HG02852 (cell line): Measurements from ENCODE around the gene AMOT.
"Not testable (repeated sequence)": the region's sequence is repeated elsewhere in the genome, so short reads cannot be mapped to it uniquely, and the experiment has no call there.

Source experiments
- ATAC-seq: cut with Tn5 transposase; IDR thresholded peaks from one replicate; pipeline ENCODE4 v1.9.1; 2021; ENCODE audit warnings: mild to moderate bottlenecking, moderate library complexity; ENCODE audit not compliant: unreplicated experiment

AMOT gene, protein sequence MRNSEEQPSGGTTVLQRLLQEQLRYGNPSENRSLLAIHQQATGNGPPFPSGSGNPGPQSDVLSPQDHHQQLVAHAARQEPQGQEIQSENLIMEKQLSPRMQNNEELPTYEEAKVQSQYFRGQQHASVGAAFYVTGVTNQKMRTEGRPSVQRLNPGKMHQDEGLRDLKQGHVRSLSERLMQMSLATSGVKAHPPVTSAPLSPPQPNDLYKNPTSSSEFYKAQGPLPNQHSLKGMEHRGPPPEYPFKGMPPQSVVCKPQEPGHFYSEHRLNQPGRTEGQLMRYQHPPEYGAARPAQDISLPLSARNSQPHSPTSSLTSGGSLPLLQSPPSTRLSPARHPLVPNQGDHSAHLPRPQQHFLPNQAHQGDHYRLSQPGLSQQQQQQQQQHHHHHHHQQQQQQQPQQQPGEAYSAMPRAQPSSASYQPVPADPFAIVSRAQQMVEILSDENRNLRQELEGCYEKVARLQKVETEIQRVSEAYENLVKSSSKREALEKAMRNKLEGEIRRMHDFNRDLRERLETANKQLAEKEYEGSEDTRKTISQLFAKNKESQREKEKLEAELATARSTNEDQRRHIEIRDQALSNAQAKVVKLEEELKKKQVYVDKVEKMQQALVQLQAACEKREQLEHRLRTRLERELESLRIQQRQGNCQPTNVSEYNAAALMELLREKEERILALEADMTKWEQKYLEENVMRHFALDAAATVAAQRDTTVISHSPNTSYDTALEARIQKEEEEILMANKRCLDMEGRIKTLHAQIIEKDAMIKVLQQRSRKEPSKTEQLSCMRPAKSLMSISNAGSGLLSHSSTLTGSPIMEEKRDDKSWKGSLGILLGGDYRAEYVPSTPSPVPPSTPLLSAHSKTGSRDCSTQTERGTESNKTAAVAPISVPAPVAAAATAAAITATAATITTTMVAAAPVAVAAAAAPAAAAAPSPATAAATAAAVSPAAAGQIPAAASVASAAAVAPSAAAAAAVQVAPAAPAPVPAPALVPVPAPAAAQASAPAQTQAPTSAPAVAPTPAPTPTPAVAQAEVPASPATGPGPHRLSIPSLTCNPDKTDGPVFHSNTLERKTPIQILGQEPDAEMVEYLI

DNA sequence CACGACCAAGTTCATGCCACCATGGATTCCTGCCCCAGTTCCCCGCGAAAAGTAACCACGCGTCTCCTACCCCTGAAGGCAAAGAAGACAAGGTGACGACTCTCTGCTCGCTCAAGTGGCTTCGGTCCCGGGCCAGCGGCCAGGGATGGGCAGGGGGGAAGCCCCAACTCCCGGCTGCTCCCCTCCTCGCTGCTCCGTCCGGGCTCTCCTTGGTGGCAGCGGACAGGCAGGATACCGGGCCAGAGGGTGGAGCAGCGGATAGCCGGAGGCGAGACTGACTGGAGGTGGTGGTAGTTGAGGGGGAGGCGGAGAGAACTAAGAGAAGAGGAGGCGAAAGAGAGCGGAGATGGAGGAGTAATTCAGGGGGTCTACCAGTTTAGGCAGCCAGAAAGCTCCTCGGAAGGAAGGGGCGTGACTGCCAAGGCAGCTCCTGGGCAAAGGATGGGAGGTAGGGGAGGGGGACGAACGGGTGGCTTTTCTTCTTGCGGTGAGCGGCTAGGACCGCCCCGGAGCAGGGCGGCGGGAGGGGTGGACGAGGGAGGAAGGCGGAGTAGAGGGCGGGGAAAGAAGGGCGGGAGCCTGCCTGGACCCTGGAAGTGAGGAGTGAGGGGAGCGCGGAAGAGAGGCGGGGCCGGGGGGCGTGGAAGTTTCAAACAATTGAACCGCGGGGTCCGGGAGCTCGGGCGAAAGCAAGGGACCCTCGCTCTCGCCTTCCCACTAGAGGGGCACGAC lies at the start of gene AMOT:
TSS of gene AMOT (minus strand) at position 450 of the 732 bp plus-strand sequence. CDS start 17,705 bp downstream, outside the sequence.
- ATAC-seq: peak; percentile 70

DNA sequence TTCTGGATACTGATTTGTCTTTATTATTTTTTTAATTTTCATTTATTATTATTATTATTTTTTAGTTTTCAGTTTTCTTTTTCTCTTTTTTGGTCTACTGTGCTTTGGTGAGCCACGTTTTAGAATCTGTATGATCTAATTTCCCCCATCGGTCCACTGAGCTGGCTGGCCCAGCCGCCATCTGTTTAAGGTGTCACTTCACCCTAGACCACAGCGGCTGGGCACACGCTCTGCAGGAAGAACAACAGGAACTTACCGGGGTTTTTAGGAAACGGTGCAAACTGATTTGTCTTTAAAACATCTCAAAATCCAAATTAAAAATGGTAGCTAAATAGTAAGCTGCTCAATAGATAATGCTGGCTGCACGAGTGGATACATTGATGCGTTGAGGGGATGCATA lies 48.8 kb upstream of the AMOT start:
- no peak for ATAC-seq

DNA sequence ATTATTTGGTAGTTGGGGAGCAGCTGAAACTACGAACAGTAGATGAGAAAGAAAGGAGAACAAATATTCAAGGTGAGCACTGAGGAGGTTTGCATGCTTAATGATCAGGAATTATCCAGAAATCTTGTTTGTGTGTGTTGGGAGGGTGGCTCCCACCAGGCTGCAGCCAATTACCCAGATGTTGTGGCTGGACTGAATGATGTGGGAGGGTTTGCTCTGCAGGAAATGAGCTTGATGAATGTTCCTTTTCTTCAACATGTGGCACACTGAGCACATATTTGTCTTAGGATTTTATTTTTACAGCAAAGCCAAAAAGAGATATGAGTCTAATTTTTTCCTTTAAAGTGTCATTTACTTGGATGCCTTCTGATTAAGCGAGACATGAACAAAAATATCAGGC lies 48.3 kb upstream of the AMOT start:
- ATAC-seq: no peak

DNA sequence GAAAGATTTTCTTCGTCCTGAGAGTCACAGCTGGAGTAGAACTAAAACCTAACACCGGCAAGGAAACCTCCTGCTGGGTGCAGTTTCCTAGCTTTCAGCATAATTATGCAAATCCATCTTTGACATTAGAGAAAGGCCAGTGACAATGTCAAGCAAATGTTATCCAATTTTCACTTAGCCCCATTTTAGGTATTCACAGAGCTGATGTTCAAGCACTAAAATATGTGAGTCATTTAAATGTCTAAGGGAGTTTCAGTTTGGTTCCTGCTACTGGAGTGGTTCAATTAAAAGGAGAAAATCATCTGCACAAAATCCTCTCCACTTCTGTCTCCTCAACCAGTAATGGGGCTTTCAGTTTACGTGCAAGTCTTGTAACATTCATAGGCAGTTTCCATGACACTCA lies 37.1 kb upstream of the AMOT start:
- ATAC-seq: peak; percentile 63

DNA sequence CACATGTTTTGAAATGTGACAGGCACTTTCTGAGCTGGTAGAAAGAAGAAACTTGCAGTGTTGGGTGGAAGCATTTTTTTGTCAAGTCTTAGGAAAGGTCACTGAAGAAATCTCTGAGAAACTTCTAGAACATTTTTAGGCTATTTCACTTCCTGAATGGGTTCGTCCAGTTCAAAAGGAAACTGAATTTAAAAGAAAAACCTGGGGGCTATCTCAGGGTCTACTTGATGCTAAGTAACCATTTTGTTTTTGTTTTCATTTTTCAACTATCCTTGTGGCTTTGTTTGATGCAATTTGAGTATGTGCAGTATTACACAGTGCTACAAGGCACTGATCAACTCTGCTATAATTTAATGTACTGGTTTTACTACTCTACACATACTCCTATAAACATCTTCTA lies 34.0 kb upstream of the AMOT start:
- peak; percentile 29 for ATAC-seq

DNA sequence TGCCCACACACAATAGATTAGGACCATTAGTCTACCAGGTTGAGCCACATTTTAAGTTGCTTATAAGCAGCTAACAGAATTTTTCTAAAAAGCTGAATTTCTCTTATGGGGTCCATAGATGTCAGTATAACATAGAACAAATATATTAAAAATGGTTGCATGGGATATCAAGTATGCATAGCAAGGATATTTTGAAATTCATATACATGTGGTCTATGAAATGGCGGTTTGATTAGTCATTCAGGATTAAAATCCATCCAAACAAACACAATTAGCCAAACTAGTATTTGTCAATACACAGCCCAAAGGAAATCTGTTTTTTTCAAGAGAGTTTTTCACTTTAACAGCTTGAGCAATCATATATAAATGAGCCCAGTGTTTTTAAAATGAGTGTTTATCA lies 33.5 kb upstream of the AMOT start:
- no peak for ATAC-seq

DNA sequence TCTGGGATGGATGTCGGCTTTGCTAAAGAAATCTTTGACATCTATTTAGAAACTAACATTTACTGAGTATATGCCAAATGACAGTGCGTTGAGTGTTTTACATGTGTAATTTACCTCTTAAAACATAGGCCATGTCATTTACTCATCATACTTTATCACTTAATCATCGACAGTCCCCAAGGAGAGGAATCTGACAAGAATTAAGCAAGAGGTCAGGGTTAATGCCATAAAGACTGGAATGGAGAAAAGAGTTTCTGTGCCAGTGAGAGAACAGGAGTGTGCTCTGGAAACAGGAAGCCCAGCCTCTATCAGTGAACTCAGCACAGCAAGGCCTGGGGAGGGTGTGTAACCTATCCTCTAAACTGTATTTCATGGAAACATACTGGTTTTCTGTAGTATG lies 28.0 kb upstream of the AMOT start:
- ATAC-seq: no peak

DNA sequence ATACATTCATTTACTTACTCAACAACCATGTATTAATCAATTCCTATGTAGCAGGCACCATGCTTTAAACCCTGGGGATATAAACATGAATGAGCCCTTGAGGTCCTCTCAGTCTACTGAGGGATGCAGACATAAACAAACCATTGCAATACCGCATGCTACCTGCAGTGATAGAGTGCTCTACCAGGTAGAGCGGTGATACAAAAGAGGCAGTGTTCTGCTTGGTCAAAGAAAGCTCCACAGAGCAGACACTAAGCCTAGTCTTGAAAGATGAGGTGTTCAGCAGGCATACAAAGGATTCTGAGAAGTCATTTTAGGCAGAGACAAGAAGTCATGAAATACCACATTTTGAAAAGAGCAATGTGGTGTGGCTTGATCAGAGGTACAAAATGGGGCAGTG lies 26.9 kb upstream of the AMOT start:
- peak; percentile 88 for ATAC-seq

DNA sequence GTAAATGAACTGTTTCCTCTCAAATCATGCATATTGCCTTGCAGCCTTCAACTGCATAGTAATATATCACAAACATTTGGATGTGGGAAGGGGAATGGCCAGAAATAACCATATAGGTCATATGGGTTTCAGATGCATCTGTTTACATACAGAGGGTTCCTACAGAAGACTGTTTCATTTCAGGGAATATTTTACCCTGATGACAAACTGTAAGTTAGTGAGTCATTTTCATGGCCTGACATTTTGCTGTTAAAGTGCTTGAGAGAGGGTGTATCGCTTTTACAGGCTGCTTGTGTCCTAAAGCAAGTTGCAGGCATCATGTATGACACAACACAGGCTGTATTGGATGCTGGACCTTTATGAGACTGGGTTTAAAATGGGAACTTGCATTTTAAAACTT lies 25.5 kb upstream of the AMOT start:
- no peak for ATAC-seq

DNA sequence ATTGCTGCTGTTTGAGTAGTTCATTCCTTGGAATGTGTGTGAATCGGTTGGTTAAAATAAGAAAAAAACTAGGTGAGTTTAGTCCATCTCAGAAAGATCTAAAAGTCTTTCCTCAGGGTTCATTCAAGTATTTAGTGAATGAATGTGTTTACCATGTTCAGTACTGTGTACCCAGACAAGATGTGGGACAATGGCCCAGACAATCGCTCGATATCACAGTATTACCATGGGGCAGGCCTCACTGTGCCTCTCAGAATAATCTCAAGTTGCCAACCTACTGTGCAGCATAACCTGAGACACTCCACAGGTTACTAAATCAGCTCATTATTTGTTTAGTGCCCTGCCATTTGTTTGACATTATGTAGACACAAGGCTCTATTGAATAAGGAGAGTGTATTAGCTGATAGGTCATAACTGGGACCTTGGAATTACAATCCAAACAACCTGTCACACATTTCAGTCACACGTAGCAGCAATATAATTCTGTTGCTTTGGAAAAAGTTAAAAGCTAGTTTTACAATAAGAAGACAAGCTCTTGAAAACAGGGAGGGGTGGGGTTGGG lies 24.9 kb upstream of the AMOT start:
- ATAC-seq: no peak

DNA sequence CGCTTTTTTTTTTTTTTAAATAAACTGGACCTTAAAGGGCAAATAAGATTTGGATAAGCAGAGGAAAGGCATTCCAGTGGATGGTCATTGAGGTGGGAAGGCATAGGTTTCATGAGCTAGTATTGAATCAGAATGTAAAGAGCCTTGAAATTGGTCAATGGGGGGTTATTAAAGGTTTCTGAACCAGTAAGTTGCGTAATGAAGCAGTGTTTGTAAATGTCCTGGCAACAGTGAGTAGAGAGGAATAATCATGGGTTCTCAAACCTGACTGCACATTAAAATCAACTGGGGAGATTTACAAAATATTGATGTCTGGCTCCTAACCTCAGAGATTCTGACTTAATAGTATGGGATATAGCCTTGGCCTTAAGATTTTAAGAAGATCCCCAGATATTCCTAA lies 23.2 kb upstream of the AMOT start:
- ATAC-seq: no peak

DNA sequence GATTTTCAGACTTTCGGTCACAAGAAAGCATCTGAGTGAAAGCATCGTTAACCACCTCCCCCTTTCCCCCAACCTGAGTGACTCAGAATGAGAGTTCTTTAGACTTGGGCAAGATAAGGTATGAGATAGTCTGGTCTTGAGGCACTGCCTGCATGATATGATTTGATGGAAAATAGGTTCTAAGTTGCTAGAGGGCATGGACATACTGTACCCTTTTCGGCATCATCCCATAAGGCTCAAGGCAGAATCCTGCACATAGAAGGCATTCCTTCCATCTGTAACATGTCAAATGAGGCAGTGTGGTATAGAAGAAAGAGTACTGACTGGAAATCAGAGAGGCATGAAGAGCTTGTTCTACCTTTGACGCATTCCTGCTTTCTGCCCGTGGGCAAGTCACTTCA lies 16.8 kb upstream of the AMOT start:
- no peak for ATAC-seq

DNA sequence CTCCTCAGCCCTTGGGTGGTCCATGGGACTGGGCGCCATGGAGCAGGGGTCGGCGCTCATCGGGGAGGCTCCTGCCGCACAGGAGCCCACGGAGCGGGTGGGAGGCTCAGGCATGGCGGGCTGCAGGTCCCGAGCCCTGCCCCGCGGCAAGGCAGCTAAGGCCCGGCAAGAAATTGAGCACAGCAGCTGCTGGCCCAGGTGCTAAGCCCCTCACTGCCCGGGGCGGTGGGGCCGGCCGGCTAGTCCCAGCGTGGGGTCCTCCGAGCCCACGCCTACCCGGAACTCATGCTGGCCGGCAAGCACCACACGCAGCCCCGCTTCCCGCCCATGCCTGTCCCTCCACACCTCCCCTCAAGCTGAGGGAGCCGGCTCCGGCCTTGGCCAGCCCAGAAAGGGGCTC lies 14.3 kb upstream of the AMOT start:
- ATAC-seq: not testable (repeated sequence)

DNA sequence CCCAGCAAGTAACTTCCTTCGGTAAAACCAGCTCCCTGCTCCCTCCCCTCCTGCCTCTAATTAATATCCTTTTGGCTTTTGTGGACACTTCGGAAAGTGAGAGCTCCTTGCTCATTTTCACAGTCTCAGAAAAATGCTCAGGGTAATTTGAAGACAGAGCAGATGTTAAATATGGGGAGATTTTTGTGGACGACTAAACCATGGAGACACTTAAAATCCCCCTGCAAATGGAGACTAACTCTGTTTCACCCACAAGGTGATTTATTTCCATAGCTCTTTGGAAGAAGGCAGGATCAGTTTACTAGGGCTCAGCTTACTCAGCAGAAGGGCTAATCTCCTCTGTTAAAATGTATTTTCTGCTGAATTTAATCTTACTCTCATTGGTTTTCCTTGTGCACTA lies 12.2 kb upstream of the AMOT start:
- no peak for ATAC-seq

DNA sequence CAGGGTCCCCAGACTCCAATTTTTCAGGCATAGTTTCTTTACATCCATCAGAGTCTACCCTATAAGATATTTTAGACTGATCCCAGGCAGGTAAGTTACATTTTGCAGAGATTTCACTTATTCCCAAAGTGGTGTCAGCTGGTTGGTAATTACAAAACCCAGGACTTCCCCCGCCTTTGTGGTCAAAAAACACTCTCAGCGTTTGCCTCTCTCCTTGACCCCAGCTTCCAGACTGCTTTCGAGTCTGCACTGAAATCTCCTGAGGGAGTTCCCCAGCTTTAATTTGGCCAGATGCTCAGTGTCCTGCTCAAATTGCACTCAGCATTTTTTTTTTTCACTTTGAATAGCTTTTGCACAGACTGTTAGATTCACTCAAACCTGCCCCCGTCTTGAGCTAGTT lies 11.2 kb upstream of the AMOT start:
- ATAC-seq: peak; percentile 68

DNA sequence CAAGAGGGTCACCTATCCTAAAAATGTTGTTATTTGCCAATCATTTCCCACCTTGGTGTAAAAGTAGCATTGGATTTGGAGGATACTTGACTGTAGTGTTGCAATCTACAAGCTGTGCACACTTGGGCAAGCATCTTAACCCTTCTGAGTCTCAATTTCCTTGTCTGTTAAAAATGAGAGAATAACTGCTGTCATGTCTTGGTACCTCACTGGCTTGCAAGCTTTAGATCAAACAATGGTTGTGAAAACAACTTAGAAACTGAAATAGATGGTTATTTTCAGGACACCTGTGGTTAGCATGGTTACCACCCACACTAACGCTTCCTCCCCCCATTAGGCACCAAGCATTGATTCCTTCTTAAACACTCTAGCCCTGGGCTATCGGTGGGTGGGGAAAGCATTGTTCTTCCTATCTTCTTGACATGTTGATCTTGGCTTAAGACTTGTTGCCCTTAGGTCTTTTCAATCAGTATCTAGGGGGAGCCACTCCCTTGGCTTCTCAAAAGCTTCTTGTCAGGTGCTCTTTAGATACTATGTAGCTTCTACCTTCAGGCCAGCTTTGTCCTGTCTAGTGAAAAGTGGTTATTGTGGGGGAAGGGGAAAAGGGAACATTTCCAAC lies 10.6 kb upstream of the AMOT start:
- ATAC-seq: peak; percentile 87

DNA sequence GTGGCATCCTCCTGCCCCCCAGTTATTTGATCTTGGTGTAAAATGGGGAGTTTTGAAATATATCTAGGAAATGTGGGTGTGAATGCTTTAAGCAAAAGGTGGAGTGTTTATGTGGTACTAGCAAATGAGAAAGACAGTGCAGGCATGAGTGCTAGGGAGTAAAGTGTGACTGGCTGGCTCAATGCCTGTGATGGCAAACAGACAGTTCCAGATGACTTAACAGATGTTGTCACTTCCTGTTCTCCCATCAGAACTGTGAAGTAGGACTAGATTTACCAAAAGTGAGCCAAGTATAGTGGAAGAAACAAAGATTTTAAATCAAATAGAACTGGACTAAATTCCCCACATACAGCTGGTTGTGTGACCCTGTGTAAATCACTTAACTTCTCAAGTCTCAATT lies 8.4 kb upstream of the AMOT start:
- ATAC-seq: no peak

DNA sequence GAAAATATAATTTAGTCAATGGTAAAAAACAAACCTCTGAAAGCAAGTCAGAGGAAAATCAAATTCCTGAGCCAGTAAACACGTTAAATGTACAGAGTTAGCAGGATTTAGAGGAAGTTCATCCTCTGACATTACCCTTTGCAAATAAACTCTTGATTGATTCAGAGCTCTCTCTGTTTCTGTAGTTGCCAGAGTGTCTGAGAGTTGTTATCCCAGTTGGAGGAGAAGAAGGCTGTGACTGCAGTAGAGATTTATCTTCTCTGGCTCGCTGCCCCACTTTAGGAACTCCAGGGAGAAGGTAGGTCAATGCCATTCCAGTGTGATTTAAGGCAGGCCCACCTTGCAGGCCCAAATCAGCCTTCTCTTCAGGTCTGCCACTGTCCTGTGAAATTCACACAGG lies 6.2 kb upstream of the AMOT start:
- no peak for ATAC-seq

DNA sequence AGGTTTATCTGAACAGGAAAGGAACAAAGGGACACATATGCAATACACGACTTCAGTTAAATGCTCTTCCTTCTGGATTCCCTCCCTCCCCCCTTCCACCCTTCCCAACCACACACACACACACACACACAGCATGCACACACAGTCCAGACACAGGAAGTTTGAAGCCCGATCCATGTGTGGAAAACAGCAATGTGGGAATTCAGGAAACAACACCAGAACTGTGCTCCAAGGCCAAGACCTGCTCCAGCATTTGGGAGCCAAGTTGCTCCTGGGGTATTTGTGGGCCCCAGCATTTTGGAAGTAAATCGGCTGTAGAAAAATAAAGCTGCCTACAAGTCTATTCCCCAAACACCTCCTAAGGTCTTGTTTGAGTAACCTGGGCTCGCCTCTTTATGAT lies 5.6 kb upstream of the AMOT start:
- no peak for ATAC-seq

DNA sequence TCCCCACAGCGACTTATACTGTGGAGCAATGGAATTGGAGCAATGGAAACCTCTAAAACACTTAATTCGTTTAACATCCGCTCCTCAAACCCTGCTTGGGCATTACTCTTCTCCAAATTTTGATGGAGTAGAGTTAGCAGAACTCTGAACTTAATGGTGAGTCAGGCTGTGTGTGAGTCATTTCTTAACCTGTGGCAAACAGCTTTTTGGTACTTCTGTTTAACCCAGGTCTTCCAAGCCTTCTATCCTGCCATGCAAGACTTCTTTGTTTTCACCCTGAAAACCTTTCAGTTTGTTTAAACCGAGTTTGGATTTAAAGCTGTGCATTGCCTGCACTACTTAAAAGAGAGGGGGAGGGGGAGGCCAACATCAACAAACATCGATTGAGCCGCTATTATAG lies 3.6 kb upstream of the AMOT start:
- peak; percentile 26 for ATAC-seq
